Effector memory CD4-positive, alpha-beta T cell (primary cell): ENCODE measurements around the gene ENC1.

Experiments
- DNase-seq, 3 donors: peaks; one replicate each; pipeline ENCODE4 v3.0.0-alpha.2; 2020
- H3K27ac ChIP-seq: 2 replicates; pipeline ENCODE4 v1.7.0; 2013; ENCODE audit warnings: mild to moderate bottlenecking, low read length, moderate library complexity; ENCODE audit not compliant: insufficient read depth, poor library complexity, severe bottlenecking
- H3K27me3 ChIP-seq: replicated peaks from 2 replicates; pipeline ENCODE4 v1.7.0; 2013; ENCODE audit warnings: mild to moderate bottlenecking, low read length; ENCODE audit not compliant: insufficient read depth, control insufficient read depth, poor library complexity, severe bottlenecking
- H3K36me3 ChIP-seq: 2 replicates; pipeline ENCODE4 v1.7.0; 2013; ENCODE audit warnings: mild to moderate bottlenecking, low read length, moderate library complexity; ENCODE audit not compliant: control insufficient read depth, insufficient read depth
- H3K4me1 ChIP-seq: 2 replicates; pipeline ENCODE4 v1.7.0; 2013; ENCODE audit warnings: low read length, mild to moderate bottlenecking; ENCODE audit not compliant: control insufficient read depth, insufficient read depth, poor library complexity, severe bottlenecking
- H3K4me3 ChIP-seq: 2 replicates; pipeline ENCODE4 v1.7.0; 2013; ENCODE audit warnings: low read length, low read depth, mild to moderate bottlenecking; ENCODE audit not compliant: insufficient read depth, poor library complexity, severe bottlenecking
- H3K9me3 ChIP-seq: 2 replicates; pipeline ENCODE4 v1.7.0; 2013; ENCODE audit warnings: mild to moderate bottlenecking, low read length, moderate library complexity; ENCODE audit not compliant: control insufficient read depth

Gene ENC1

DNA sequence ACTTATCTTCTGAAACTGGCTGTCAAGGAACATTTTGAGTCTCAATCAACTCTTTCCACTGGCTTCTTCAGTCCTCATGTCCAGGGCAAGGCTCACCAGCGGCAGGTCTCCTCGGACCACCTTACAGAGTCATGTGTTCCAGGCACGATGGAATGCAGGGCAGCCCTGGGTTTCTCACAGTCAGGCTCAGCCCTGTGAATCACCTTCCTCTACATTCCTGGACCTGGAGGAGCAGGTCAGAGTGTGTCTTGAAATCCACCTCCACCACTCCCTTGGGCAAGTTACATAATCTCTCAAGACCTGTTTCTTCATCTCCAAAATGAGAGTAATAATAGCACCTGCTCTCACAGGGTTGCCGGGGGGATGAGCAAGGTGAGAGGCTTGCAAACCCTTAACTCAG is 16.0 kb downstream of the ENC1 start:
- no peak overlapping the region for H3K4me3 ChIP-seq
- no peak for DNase-seq
- peaks cover 6% of the 10 kb centered on the region for H3K27me3 ChIP-seq
- no peaks in the 10 kb centered on the region for H3K36me3 ChIP-seq
- H3K27ac ChIP-seq: no peak overlapping the region
- H3K9me3 ChIP-seq: no peaks in the 10 kb centered on the region
- no peaks in the 10 kb centered on the region for H3K4me1 ChIP-seq

DNA sequence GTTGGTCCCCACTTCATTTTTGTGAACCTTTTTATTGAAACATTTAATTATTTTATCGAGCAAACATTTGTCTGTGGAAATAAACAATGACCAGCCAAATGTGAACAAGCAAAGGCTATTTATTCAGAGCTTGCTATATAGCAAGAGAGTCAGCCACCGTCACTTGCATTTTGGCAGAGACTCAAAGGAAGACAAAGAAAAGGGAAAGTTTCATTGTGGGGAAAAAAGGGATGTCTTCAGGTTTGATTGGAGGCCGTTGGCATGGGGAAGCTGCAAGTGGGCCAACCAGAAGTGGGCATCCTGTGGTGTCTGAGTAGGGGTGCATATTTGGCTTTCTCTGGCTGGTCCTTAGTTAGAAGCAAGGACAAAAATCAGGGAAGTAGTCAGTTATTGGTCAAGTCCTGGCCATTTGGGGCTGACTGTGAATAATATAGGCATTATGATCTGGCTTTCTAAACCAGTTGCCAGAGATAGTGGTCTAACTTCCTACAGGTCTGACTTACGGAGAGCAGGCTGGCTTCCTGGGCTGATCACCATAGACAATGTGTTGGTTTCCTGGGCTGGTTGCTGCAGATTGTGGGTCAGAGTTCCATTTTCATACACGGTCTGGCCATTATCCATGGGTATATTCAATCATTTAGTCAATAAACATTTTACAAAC is 16.6 kb downstream of the ENC1 start:
- Histone ChIP-seq H3K36me3 (no peaks in the 10 kb centered on the region), H3K4me1 (no peaks in the 10 kb centered on the region), H3K4me3 (no peak overlapping the region), H3K27me3 (peaks cover 6% of the 10 kb centered on the region), H3K9me3 (no peaks in the 10 kb centered on the region), H3K27ac (no peak overlapping the region)
- DNase-seq: no peak

DNA sequence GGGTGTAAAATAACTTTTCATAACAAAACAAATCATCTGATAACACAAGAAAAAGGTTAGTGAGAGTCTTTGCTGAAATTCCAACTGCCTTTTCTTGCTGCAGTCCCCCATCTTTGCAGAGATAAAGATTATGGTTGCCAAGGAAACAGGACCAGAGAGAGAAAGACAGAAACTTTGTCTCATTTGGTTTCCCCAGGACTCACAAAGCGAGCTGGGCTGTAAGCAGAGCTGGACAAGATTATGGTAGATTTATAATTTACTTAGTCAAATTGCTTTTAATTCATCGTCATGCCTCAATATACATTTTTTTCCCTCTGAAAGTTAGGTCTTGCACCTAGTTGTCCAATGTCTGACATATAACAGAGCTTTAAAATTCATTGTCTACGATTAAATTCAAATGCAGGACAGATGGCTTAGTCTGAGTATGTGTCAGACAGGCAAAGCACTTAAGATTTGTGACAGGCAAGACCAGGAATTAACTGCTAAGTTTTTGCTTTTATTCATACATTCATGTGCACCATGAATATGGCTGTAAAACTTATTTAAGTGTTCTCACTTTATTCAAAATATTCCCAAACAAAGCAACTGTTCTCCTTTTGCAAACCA is 17.4 kb downstream of the ENC1 start:
- H3K36me3 ChIP-seq: no peaks in the 10 kb centered on the region
- H3K4me1 ChIP-seq: no peaks in the 10 kb centered on the region
- no peaks in the 10 kb centered on the region for H3K9me3 ChIP-seq
- no peak overlapping the region for H3K27ac ChIP-seq
- DNase-seq: no peak
- no peak overlapping the region for H3K4me3 ChIP-seq
- peaks cover 6% of the 10 kb centered on the region for H3K27me3 ChIP-seq

- Histone ChIP-seq H3K27ac (no peak overlapping the region), H3K36me3 (no peaks in the 10 kb centered on the region)
- DNase-seq: no peak
These were observed 18.4 kb downstream of the ENC1 start for GRCh38 chr5:74622122-74622521.

DNA sequence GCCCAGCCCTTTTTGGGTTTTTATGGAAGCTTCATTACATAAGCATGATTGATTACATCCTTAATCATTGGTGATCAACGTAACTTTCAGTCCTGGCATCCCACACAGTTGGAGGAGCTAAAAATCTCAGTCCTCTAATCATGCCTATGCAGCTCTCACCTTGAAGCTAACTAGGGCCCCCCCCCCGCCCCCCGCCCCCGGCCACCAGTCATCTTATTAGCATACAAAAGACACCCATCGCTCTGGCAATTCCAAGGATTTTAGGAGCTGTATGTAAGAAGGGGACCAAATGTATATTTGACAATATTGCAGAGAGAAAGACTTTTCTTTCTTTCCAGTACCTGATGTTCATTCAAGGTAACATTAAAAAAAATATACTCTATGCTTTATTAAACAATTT is 19.0 kb downstream of the ENC1 start:
- peaks cover 6% of the 10 kb centered on the region for H3K27me3 ChIP-seq
- no peak for DNase-seq
- H3K9me3 ChIP-seq: no peaks in the 10 kb centered on the region
- no peaks in the 10 kb centered on the region for H3K36me3 ChIP-seq
- no peaks in the 10 kb centered on the region for H3K4me1 ChIP-seq
- H3K27ac ChIP-seq: no peak overlapping the region
- H3K4me3 ChIP-seq: no peak overlapping the region

More at GRCh38 chr5:74622122-74622521, 18.4 kb downstream of the ENC1 start:
- H3K27me3 ChIP-seq: peaks cover 6% of the 10 kb centered on the region
- H3K9me3 ChIP-seq: no peaks in the 10 kb centered on the region
- H3K4me1 ChIP-seq: no peaks in the 10 kb centered on the region
- H3K4me3 ChIP-seq: no peak overlapping the region

GRCh38 chr5:74619308-74619707 is 21.2 kb downstream of the ENC1 start:
- Histone ChIP-seq H3K27ac (no peak overlapping the region), H3K36me3 (no peaks in the 10 kb centered on the region), H3K4me1 (no peaks in the 10 kb centered on the region), H3K9me3 (no peaks in the 10 kb centered on the region), H3K4me3 (no peak overlapping the region), H3K27me3 (peaks cover 6% of the 10 kb centered on the region)
- no peak for DNase-seq

GRCh38 chr5:74618106-74618505 is 22.4 kb downstream of the ENC1 start:
- H3K27ac ChIP-seq: no peak overlapping the region
- H3K4me1 ChIP-seq: no peaks in the 10 kb centered on the region
- no peaks in the 10 kb centered on the region for H3K36me3 ChIP-seq
- H3K9me3 ChIP-seq: no peaks in the 10 kb centered on the region
- peaks cover 6% of the 10 kb centered on the region for H3K27me3 ChIP-seq
- DNase-seq: no peak
- no peak overlapping the region for H3K4me3 ChIP-seq

- DNase-seq: no peak
- no peak overlapping the region for H3K4me3 ChIP-seq
These were observed 23.3 kb downstream of the ENC1 start for GRCh38 chr5:74617202-74617601.

DNA sequence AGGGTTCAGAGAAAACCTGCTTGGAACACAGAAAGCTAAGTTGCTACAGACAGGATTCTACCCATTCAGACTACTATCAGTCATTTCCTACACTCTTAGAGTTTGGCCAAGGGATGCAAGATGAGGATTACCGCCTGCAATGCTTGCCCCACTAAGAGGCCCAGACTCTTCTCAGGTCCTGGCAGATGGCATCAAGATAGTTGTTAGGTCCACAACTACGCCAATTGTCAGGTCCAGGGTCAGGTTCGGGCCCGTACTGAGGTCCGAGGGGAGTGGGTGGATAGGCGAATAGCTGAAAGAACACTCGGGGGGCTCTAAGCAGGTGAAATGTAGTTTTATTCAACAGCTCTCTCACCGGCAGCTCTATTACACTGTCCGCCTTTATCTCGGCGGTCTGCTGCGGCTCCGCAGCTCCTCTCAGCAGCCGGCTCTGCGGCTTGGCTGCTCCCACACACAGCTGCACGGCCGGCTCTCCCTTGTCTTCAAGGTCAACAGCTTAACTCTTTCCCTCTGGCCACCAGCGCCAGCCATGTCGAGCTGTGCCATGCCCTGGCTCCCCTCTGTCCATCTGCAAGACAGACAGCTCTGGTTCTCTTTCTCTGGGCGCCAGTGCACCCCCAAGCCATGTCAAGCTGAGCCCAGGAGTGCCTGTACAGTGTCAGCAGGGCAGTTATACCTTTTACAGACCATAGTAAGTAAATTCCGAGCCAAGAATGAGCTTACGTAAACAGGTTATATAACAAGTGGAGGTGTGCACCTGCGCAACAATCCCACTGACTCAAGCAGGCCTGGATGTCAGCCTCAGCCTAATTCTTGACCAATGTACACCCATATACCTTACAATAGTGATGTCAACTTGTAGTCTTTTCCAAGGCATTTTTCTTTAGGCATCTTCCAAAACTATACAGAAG is 24.0 kb downstream of the ENC1 start:
- Histone ChIP-seq H3K27ac (no peak overlapping the region), H3K4me1 (no peaks in the 10 kb centered on the region), H3K27me3 (no peaks in the 10 kb centered on the region), H3K36me3 (no peaks in the 10 kb centered on the region), H3K4me3 (no peak overlapping the region), H3K9me3 (no peaks in the 10 kb centered on the region)
- DNase-seq: no peak

More at GRCh38 chr5:74617202-74617601, 23.3 kb downstream of the ENC1 start:
- Histone ChIP-seq H3K36me3 (no peaks in the 10 kb centered on the region), H3K27me3 (peaks cover 6% of the 10 kb centered on the region), H3K27ac (no peak overlapping the region), H3K4me1 (no peaks in the 10 kb centered on the region), H3K9me3 (no peaks in the 10 kb centered on the region)

GRCh38 chr5:74613283-74613682 is 27.2 kb downstream of the ENC1 start:
- H3K4me3 ChIP-seq: no peak overlapping the region
- DNase-seq: no peak
- no peaks in the 10 kb centered on the region for H3K9me3 ChIP-seq
- no peak overlapping the region for H3K27ac ChIP-seq
- H3K36me3 ChIP-seq: no peaks in the 10 kb centered on the region
- no peaks in the 10 kb centered on the region for H3K4me1 ChIP-seq
- H3K27me3 ChIP-seq: no peaks in the 10 kb centered on the region
